ENCODE results near the gene GFAP.
A peak's percentile ranks its signal among the peaks of the same experiment; 100 is the strongest.

Gene GFAP

GRCh38 chr17:44927696-44928095, 12.4 kb upstream of the GFAP start:
- H3K4me3 ChIP-seq (ENCODE audit: low read length), result no peak overlapping the region
- peaks cover 2% of the 10 kb centered on the region for H3K27me3 ChIP-seq (ENCODE audit: control insufficient read depth, insufficient read depth, low read length)
- no peaks in the 10 kb centered on the region for H3K4me1 ChIP-seq (ENCODE audit: control insufficient read depth, insufficient read depth, low read length)
- H3K9ac ChIP-seq (ENCODE audit: low read length), result no peak overlapping the region
- H3K27ac ChIP-seq (ENCODE audit: low read depth, low read length), result no peak overlapping the region
- H3K36me3 ChIP-seq (ENCODE audit: control insufficient read depth, insufficient read depth, low read length), result no peaks in the 10 kb centered on the region

- Histone ChIP-seq H3K36me3 (ENCODE audit: control insufficient read depth, insufficient read depth, low read length) (no peaks in the 10 kb centered on the region), H3K4me1 (ENCODE audit: control insufficient read depth, insufficient read depth, low read length) (no peaks in the 10 kb centered on the region)
Measured at GRCh38 chr17:44926821-44927525, 11.7 kb upstream of the GFAP start.

GRCh38 chr17:44925731-44926697, 10.7 kb upstream of the GFAP start:
- Histone ChIP-seq H3K9ac (ENCODE audit: low read length) (no peak overlapping the region), H3K27me3 (ENCODE audit: control insufficient read depth, insufficient read depth, low read length) (no peaks in the 10 kb centered on the region), H3K4me3 (ENCODE audit: low read length) (no peak overlapping the region), H3K36me3 (ENCODE audit: control insufficient read depth, insufficient read depth, low read length) (no peaks in the 10 kb centered on the region), H3K4me1 (ENCODE audit: control insufficient read depth, insufficient read depth, low read length) (no peaks in the 10 kb centered on the region), H3K27ac (ENCODE audit: low read depth, low read length) (no peak overlapping the region)

More at GRCh38 chr17:44926821-44927525, 11.7 kb upstream of the GFAP start:
- Histone ChIP-seq H3K4me3 (ENCODE audit: low read length) (no peak overlapping the region), H3K9ac (ENCODE audit: low read length) (no peak overlapping the region), H3K27me3 (ENCODE audit: control insufficient read depth, insufficient read depth, low read length) (no peaks in the 10 kb centered on the region), H3K27ac (ENCODE audit: low read depth, low read length) (no peak overlapping the region)

- Histone ChIP-seq H3K4me3 (ENCODE audit: low read length) (no peak overlapping the region), H3K4me1 (ENCODE audit: control insufficient read depth, insufficient read depth, low read length) (no peaks in the 10 kb centered on the region), H3K9ac (ENCODE audit: low read length) (no peak overlapping the region), H3K27me3 (ENCODE audit: control insufficient read depth, insufficient read depth, low read length) (no peaks in the 10 kb centered on the region), H3K27ac (ENCODE audit: low read depth, low read length) (no peak overlapping the region), H3K36me3 (ENCODE audit: control insufficient read depth, insufficient read depth, low read length) (no peaks in the 10 kb centered on the region)
Measured at GRCh38 chr17:44924107-44924544, 8.8 kb upstream of the GFAP start.

- H3K9ac ChIP-seq (ENCODE audit: low read length), result no peak overlapping the region
- H3K4me1 ChIP-seq (ENCODE audit: control insufficient read depth, insufficient read depth, low read length), result no peaks in the 10 kb centered on the region
Measured at GRCh38 chr17:44922746-44923470, 7.6 kb upstream of the GFAP start.

GRCh38 chr17:44922136-44922535, 6.8 kb upstream of the GFAP start:
- Histone ChIP-seq H3K4me3 (ENCODE audit: low read length) (no peak overlapping the region), H3K27ac (ENCODE audit: low read depth, low read length) (no peak overlapping the region), H3K27me3 (ENCODE audit: control insufficient read depth, insufficient read depth, low read length) (no peaks in the 10 kb centered on the region), H3K36me3 (ENCODE audit: control insufficient read depth, insufficient read depth, low read length) (no peaks in the 10 kb centered on the region), H3K9ac (ENCODE audit: low read length) (no peak overlapping the region), H3K4me1 (ENCODE audit: control insufficient read depth, insufficient read depth, low read length) (peaks cover 5% of the 10 kb centered on the region)

More at GRCh38 chr17:44922746-44923470, 7.6 kb upstream of the GFAP start:
- Histone ChIP-seq H3K36me3 (ENCODE audit: control insufficient read depth, insufficient read depth, low read length) (no peaks in the 10 kb centered on the region), H3K27me3 (ENCODE audit: control insufficient read depth, insufficient read depth, low read length) (no peaks in the 10 kb centered on the region), H3K4me3 (ENCODE audit: low read length) (no peak overlapping the region), H3K27ac (ENCODE audit: low read depth, low read length) (no peak overlapping the region)

- H3K27ac ChIP-seq (ENCODE audit: low read depth, low read length), result no peak overlapping the region
- H3K27me3 ChIP-seq (ENCODE audit: control insufficient read depth, insufficient read depth, low read length), result no peaks in the 10 kb centered on the region
- H3K9ac ChIP-seq (ENCODE audit: low read length), result no peak overlapping the region
- no peaks in the 10 kb centered on the region for H3K36me3 ChIP-seq (ENCODE audit: control insufficient read depth, insufficient read depth, low read length)
- H3K4me1 ChIP-seq (ENCODE audit: control insufficient read depth, insufficient read depth, low read length), result peaks cover 11% of the 10 kb centered on the region
- H3K4me3 ChIP-seq (ENCODE audit: low read length), result no peak overlapping the region
Measured at GRCh38 chr17:44921122-44921882, 6.0 kb upstream of the GFAP start.

- Histone ChIP-seq H3K36me3 (ENCODE audit: control insufficient read depth, insufficient read depth, low read length) (no peaks in the 10 kb centered on the region), H3K9ac (ENCODE audit: low read length) (no peak overlapping the region), H3K27me3 (ENCODE audit: control insufficient read depth, insufficient read depth, low read length) (no peaks in the 10 kb centered on the region), H3K4me1 (ENCODE audit: control insufficient read depth, insufficient read depth, low read length) (peaks cover 13% of the 10 kb centered on the region), H3K4me3 (ENCODE audit: low read length) (no peak overlapping the region), H3K27ac (ENCODE audit: low read depth, low read length) (no peak overlapping the region)
Measured at GRCh38 chr17:44920565-44920940, 5.3 kb upstream of the GFAP start.

- H3K27ac ChIP-seq (ENCODE audit: low read depth, low read length), result no peak overlapping the region
- H3K27me3 ChIP-seq (ENCODE audit: control insufficient read depth, insufficient read depth, low read length), result no peaks in the 10 kb centered on the region
- no peak overlapping the region for H3K4me3 ChIP-seq (ENCODE audit: low read length)
- peaks cover 13% of the 10 kb centered on the region for H3K4me1 ChIP-seq (ENCODE audit: control insufficient read depth, insufficient read depth, low read length)
- no peaks in the 10 kb centered on the region for H3K36me3 ChIP-seq (ENCODE audit: control insufficient read depth, insufficient read depth, low read length)
- peak overlapping the region; percentile 16 for H3K9ac ChIP-seq (ENCODE audit: low read length)
Measured at GRCh38 chr17:44919885-44920564, 4.7 kb upstream of the GFAP start.

- H3K9ac ChIP-seq (ENCODE audit: low read length), result no peak overlapping the region
- no peak overlapping the region for H3K4me3 ChIP-seq (ENCODE audit: low read length)
- peaks cover 13% of the 10 kb centered on the region for H3K4me1 ChIP-seq (ENCODE audit: control insufficient read depth, insufficient read depth, low read length)
- no peak overlapping the region for H3K27ac ChIP-seq (ENCODE audit: low read depth, low read length)
- H3K27me3 ChIP-seq (ENCODE audit: control insufficient read depth, insufficient read depth, low read length), result no peaks in the 10 kb centered on the region
- no peaks in the 10 kb centered on the region for H3K36me3 ChIP-seq (ENCODE audit: control insufficient read depth, insufficient read depth, low read length)
Measured at GRCh38 chr17:44919411-44919810, 4.1 kb upstream of the GFAP start.

- Histone ChIP-seq H3K4me1 (ENCODE audit: control insufficient read depth, insufficient read depth, low read length) (peaks cover 13% of the 10 kb centered on the region), H3K27ac (ENCODE audit: low read depth, low read length) (no peak overlapping the region), H3K4me3 (ENCODE audit: low read length) (no peak overlapping the region), H3K27me3 (ENCODE audit: control insufficient read depth, insufficient read depth, low read length) (no peaks in the 10 kb centered on the region), H3K36me3 (ENCODE audit: control insufficient read depth, insufficient read depth, low read length) (no peaks in the 10 kb centered on the region), H3K9ac (ENCODE audit: low read length) (no peak overlapping the region)
Measured at GRCh38 chr17:44918006-44918405, 2.7 kb upstream of the GFAP start.

Data from rectal smooth muscle tissue (tissue), 1 donor.